ENCODE data around the gene NDST4.
"Not testable (repeated sequence)": the region's sequence is repeated elsewhere in the genome, so short reads cannot be mapped to it uniquely, and the experiment has no call there.

Gene NDST4

DNA sequence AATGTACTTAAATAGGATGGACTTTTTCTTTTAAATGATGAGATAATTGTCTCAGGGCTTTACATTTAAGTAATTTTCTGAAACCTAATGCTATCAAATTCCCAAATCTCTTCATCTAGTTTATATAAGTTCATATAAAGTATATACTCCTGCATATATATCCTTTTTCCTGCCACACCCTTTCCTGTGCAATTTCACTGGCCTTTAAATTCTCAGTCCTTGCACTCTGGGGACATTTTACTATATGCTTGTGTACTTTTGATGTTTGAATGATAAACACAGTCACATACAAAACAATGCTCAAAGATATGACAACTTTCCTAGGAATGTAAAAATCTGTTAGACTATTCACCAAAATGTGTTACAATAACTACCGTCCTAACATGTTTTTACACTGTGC, 60.1 kb downstream of the NDST4 start:
- DNase-seq = no peak

DNA sequence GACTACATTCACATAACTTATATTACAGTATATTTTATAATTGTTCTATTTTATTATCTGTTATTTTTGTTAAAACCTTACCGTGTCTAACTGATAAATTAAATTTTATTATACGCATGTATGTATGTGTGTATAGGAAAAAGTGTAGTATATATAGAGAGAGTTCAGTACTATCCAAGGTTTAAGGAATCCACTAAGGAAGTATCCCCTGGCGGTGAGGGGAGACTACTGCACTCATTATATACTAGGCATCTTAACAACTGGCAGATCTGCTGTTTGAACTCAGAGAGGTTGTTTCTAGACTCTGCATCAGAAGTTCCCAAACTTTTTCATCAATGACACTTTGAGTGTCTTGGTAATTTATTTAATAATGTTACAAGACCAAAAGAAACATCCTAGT, 70.9 kb downstream of the NDST4 start:
- DNase-seq = no peak

DNA sequence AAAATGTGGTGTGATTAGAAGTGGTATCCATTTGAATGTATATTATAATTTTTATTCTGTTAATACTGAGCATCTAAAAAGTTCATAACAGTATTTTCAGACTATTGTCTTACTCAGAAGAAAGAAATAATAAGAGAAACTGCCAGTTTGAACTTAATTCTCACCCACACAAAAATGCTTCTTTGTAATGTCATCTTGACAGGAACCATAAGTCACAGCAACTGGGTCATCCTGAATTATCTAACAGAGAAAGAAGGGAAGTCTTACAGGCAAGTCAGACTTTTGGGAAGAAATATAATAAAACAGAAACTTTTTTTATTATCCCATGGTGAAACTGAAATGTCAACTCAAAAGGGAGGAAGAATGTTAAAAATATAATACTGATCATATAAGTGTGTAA, 83.1 kb downstream of the NDST4 start:
- DNase-seq = no peak

DNA sequence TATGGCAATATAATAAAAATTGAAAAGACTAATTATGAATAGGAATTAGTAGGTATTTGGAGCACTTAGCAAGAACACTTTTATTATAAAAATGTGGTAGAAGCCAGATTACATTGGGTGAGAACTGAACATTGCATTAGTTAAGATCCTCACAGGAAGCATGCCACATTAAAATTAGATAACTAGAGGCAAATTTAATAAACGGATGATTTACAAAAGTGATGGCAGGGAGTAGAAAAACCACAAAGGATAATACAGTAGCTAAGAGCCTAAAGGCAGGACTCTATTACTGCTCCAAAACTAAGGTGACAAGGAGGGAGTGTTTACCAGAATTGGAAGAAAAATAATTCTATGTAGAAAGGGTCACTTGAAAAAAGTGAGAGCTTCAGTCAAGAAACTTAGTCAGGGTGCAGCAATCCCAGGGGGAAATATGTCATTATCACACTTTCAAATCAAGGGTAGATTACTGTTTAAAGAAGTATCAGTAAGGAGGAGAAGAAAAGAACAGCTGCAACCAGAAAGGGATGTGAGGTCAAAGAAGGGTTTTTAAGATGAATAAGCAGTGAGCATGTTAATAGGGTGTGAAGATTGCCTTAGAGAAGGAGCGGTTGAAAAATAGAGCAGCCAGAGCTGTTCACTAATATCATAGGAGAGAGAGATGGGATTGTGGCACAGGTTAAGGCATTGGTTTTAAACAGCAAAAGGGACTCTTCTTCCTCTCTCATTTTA, 84.6 kb downstream of the NDST4 start:
- no peak for DNase-seq

DNA sequence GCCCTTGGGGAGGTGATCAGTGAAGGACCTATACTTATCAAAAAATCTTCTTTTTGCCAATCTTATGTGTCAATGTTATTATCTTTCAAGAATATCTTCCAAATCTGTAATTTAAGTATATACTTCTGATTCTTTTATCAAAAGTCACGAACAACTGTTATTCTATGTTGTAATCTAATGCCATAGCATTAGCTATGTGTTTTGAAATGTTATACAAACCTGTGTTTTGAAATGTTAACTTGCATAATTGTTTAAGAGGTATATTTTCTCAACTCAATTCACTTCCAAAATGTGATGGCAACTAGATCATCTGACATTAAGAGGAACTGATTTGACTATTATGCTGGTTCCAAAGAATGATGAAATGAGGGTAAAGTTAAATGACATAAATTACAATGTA, 113.5 kb downstream of the NDST4 start:
- no peak for DNase-seq

DNA sequence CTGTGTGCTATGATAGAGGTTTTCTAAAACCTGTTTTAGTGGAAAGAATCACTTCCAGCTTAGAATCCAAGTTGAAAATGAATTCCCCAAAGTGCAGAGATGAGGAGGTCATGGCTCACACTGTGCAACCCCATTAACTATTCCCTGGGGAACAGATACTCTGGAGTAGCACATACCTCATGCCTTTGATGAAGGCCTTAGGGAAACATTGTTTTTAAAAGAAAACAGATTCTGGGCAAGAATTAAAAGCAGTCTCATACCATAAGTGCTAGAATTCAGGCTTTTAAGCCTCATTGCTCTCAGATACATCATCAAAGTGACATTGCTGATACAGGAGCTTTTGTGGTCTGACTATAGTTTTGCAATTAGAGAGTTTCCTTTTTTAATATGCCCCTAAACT, 115.1 kb downstream of the NDST4 start:
- DNase-seq = no peak

DNA sequence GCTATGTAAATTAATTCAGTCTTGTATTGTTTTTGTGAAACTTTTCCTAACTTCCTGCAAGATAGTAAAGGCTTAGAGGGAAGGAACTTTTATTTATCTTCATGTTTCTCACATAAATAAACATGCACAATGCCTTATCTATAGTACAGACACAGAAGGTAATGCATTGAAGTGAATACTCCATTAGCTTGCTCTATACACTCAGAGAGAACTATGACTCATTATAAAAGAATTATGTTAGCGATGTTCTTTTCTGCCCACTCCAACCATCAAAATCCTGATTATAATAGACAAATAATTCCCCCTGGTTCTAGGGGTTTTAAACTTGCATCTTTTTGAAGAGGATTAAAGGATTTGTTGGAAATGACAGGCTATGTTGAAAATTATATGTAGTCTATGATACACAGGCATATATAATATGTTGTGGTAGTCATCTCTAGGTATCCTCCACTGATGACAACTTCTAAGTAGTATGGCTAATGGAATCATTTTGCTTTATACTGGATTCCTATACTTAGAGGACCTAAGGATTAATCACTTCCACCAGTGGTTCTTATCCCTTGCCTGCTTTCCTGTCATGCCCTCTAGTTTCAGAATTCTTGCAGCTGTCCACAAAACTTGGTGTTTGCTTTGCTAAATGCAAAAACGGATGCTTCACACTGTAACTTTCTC, 115.7 kb downstream of the NDST4 start:
- no peak for DNase-seq

DNA sequence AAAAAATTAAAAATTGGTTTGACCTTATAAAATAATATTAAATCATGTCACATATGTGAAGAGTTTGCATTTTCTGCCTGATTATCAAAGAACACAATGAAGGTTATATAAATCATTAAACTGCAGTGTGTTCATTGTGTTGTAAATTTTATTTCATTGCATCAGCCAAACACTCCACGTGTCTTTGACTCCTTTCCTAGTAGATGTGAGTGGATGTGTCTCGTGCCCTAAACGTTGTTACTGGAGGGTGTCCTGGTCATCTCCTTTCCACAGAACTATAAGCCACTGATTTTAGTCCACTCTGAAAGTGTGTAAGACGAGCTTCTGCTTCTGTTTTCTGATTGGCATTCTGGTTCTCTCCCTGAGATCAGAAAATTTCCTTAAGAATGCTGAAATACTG, 127.3 kb downstream of the NDST4 start:
- DNase-seq = no peak

DNA sequence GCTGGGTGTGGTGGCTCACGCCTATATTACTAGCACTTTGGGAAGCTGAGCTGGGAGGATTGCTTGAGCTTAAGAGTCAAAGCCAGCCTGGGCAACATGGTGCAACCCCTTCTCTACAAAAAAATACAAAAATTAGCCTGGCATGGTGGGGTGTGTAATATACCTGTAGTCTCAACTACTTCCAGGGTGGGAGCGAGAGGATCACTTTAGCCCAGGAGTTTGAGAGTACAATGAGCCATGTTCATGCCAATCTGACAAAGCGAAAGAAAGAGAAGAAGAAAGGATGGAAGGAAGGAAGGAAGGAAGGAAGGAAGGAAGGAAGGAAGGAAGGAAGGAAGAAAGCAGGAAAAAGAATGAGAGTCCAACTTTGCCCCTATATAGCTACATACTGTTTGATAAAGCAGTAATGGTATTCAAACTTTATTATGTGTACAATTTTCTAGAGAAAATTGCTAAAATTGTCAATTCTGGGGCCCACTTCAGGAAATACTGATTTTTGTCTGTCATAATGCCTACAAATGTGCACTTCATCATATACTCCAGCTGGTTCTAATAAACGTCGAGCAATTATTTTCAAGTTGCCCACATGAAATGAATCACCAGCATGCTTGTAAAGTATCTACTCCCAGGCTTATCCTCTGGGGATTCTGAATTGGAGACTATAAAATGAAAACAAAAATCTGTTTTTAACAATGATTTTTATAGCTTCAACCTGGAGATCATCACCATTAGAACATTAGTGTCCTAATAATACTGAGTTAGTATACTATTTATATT, 132.3 kb downstream of the NDST4 start:
- no peak for DNase-seq

DNA sequence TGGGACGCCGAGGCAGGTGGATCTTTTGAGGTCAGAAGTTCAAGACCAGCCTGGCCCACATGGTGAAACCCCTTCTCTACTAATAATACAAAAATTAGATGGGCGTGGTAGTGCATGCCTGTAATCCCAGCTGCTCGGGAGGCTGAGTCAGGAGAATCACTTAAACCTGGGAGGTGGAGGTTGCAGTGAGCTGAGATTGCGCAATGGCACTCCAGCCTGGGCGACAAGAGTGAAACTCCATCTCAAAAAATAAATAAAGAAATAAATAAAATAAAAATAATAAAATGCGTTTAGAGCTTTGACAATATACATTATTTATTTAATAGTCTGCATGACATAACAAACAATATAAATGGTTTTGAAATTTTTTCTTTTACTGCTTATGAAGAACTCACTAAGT, 133.0 kb downstream of the NDST4 start:
- DNase-seq = not testable (repeated sequence)

DNA sequence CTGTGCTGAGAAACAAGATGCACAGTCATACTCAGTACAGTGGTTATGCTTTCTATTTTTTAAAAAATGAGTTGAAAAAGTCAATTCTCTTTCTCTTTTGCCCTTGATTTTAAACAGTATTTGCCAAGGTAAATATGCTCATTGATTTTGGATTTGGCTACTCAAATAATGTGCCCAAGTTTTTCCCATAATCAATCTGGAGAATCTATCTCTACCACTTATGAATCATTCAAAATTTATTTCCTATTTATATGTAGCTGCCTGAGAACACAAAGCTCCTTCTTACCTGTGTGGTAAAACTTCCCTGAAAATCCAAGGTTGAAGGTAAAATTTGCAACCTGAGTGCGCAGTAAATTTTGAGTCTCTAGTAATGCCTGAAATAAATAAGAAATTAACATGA, 136.5 kb downstream of the NDST4 start:
- DNase-seq = no peak

DNA sequence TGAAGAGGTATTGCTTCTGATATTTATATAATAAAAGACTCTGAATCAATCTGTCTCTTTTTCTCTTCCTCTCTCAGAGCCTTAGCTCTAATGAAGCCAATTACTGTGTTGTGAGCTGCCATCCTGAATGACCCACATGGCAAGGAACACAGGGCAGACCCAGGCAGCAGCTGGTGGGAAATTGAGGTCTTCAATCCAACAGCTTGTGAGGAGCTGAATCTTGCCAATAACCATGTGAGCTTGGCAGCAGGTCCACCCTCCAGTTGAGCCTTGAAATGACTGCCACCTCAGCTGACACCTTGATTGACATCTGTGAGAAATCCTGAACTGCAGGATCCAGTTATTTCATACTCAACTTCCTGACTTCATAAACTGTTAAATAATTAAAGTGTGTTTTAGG, 149.4 kb downstream of the NDST4 start:
- no peak for DNase-seq

DNA sequence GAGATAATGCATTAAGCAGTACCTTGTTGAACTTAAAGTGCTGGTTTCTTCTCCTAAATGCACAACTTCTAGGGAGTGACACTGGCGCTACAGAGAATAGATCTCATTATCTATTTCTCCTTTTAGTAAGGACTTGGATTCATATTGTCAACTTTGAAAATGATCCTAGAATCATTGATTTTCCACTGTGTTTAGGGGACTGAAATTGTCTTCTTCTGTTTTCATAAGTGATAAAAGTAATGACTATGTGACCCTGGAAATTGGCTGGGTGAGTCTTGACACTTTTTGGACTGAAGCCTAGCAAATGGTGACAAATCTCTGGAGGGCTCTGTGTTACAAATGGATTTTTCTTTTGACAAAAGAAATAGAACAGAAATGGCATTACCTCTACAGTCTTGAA, 167.8 kb downstream of the NDST4 start:
- DNase-seq = no peak

DNA sequence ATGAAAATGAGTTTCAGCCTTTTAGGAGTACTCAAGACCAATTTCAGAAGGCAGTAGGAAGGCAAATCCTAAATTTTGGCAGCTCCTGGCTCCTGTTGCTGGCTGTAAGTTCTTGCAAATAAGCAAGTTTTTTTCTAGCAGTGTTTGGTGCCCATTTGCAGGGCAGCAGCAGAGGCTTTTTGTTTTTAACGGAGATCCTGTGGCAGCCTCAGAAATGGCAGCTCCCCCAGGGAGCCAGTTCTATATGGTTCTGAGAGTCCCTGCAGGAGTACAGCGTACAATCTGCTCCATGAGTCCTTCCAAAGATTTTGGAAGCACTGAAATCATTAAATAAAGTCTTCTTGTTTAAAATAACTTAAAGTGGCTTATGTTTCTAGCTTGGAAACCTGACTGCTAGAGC, 171.9 kb downstream of the NDST4 start:
- no peak for DNase-seq

DNA sequence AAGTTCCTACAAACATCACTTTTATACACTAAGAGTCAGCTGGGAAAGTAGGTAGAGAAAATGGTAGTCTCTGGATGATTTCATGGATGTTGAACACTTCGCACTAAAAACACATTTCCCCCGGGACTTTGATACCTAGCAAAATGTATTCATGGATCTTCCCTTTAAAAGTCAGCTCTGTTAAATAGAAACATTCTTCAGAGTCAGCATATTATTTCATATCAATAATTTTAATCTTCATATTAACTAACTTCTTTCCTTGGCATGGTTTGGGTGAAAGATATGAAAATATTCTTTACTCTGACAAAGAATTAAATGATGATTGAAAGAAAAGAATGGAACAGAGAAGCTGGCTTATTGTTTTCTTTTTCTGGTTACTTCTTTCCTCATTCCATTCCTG, 185.5 kb downstream of the NDST4 start:
- DNase-seq = no peak

DNA sequence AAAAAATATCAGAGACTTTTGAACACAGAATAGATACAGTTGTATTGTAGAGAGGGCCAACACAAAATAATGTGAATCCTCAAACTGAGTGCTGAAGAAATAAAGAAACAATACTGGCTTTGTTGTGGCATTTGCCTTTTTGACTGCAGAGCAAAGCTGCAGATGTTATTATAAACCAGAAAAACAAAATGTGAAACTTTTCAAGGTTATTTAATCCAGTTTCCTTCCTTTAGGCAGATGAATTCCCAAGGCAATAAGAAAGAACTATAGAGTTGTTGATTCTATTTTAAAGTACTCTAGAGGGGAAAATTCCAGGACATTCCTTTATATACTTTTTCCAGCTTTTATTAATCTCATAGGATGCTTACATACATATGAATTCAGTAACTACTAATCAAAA, 186.8 kb downstream of the NDST4 start:
- no peak for DNase-seq

DNA sequence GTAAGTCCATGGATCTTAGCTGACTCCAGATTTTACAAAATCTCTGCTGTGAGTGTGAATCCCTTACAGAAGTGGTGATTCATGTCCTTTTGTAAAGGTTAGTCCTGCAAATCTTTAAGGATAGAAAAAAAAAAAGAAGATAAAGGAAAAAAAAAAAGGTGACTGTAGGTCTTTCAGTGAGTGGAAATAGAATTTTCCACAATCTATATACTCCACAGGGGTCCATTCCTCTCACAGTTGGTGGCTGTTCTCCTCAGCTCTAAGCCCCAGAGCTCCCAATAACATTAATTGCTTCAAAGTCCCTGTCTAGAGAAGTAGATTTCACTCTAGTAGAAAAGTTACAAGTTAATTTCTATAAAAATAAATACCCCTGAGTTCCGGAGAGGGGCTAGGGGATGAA, 189.1 kb downstream of the NDST4 start:
- DNase-seq = no peak

DNA sequence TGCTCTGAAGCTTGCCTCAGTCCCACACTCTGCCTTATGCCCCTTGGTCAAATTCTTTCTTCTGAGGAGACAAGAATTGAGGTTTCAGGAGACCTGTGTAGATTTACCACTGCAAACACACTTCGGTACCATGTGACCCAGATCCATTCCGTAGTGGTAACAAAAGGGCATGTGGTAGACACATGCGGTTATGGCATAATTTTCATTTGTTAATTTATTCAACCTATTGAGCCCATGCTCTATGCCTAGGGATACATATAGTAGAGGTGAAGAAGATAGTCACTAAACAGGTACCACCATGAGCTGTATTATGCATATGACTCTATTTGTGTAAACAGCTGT, 190.9 kb downstream of the NDST4 start:
- DNase-seq = peak; percentile 69

DNA sequence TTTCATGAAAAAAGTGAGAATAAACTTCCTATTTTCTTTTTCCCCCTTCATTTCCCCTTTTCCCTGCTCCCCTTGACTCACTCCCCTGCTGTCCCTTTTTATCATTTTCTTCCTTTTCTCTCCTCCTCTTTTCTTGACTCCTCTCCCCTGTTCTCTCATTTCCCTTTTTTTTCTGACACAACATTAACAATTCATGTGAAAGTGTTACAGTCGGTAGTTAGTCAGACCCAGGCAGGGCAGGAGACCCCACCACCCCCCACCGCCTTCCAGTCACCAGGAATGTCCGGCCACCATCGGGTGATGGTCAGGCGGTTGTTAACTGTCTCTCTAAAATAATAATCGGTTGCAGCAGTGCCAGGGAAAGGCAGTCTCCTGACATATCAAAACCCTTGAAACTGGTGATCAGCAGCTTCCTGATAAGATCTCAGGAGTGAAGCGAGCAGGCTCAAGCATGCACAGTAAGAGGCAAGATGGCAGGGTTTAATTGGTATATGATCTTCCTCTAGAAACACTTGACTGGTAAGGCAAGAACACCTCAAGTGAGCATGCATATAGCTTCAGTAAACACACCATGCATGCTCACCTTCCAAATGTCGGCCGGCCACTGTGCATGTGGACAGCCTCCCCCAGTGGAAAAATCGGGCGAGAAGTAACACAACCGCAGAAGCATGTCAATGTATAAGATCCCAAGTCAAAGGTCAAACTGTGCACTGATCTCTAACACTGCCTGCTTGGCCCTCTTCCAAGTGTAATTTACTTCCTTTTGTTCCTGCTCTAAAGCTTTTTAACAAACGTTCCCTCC, 191.4 kb downstream of the NDST4 start:
- DNase-seq = peak; percentile 71

DNA sequence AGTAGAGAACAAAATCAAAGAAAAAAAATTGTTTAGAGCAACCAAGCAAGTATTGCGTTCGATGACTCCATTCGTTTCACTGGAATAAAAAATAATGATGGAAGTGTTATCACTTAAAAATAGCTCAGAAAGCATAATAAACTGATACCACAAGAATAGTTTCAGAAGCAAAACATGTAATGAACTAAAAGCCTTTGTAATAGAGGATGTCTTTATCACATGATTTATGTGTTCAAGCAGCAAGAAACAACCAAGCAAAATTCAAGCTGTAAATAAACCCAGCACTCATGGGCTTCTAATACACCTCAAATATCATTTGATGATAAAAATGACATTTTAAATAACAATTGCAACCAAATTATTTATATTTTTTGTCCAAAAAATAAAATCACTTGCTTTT, 192.2 kb downstream of the NDST4 start:
- no peak for DNase-seq

DNA sequence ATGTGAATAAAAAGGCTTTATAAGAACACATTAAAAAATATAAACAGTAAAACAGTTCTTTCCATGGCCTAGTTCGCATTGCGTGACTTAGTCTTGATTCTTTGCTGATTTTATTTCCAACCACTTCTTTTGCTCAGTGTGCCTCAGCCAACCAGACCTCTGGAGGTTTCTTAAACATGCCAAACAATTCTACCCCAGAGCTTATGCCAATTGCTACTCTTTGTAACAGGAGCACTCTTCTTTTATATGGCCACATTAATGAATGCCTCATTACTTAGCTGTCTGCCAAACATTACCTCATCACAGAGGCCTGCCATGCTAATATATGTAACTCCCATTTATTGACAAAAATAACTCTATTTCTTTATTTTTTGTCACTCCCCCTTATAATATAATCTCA, 202.3 kb downstream of the NDST4 start:
- peak; percentile 30 for DNase-seq

DNA sequence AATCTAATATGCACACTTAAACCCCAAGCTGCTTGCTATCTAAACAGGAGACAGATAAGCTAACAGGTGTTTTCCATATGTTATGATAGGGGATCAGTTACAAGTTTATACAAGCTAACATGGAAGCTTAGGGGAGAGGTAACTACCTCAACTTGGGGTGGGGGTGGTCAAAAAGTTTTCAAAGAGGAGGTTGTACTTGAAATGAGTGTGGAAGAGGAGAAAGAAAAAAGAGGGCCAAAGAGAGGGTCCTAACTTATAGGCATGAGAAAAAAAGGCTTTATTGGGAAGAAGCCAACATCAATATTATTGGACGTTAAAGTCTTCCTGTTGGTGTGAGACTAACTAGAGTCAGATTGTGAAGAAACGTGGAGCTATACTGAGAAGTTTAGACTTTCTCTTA, 205.9 kb downstream of the NDST4 start:
- no peak for DNase-seq

DNA sequence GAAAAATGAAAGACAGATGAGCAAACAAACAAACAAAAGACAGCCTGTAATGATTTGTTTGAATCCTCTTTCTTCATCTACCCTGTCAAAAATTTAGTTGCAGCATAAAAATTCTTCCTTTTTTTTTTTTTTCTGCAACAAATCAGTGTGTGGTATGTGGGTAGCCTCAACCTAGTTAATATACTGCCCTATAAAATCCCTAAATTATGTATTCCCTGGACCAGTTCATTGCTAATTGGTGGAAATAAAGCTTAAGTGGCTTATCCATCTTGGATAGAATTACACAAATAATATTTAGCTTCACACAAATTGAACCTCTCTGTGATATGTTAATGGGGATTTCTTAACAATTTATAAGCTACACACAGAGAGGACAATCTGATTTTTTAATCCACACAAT, 208.4 kb downstream of the NDST4 start:
- DNase-seq = no peak

DNA sequence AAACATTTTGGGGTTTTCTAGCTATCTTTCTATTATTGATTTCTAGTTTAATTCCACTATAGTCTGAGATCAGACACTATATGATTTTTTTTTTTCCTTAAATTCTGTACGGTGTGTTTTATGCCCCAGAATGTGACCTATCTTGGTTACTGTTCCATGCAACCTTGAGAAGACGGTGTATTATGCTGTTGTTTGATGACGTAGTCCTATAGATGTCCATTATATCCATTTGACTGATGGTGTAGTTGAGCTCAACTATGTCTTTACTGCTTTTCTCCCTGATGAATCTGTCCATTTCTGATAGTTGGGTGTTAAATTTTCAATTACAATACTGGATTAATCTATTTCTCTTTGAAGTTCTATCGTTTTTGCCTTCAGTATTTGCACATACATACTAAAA, 212.5 kb downstream of the NDST4 start:
- no peak for DNase-seq
